ENCODE data around the gene EBLN1.

EBLN1 gene

DNA sequence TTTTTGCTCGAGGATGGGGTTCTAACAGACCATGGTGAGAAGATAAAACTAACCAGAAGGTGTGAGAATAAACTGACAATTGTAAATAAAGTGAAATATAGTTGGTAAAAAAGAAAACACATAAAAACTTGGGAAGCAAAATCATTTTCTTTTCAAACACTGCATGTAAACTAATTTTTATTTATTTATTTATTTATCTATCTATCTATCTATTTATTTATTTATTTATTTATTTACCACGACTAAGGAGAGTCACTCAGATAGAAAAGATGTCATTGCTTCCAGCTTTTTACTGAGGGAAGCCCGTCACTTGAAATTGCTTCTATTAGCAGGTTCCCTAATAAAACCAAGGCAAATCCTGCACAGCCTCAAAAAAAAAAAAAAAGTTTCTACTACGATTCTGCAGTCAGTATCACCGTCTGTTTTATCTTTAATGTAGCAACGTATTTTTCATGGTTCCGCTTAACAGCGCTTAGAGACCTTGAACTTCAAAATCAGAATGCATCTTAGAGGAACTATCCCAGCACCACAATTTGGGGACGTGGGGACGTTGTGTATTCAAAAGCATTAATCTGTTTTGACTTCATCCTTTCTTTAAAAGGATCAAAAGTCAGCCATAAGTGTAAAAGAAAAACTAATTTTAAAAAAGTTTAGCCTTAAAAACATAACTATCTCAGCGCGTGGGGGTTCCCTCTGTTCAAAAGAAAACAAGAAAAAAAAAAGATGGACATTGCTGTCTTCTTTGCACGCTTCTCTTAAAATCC, 33.3 kb upstream of the EBLN1 start:
- Histone ChIP-seq H3K9me3 (no peaks in the 10 kb centered on the region), H3K27ac (no peak overlapping the region), H3K4me2 (no peak overlapping the region), H3K36me3 (no peaks in the 10 kb centered on the region), H3K9ac (no peak overlapping the region), H3K4me1 (peaks cover 14% of the 10 kb centered on the region), H3K27me3 (peaks cover 90% of the 10 kb centered on the region), H4K20me1 (peaks cover 53% of the 10 kb centered on the region), H3K4me3 (no peak overlapping the region)
- TF ChIP-seq Cebpa-rat (IDR thresholded peaks at IDR 0.05), result no peak

DNA sequence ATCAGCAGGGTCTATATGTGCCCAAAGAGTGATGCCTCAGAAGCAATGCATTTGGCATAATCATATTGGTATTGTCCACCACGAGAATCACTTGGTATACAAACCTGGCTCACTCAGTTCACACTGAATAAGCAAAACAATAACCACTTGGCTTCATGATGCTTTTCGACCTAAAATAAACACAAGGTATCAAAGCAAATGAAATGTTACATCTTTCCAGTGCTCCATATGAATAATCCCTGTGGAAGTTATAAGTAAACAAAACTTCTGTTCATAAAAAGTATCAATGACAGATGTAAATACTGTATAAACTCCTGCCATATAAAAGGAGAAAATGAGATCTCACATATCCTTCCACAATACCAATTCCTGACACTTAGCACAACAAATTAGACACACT, 29.8 kb upstream of the EBLN1 start:
- Histone ChIP-seq H3K27me3 (peaks cover 56% of the 10 kb centered on the region), H3K4me1 (peaks cover 11% of the 10 kb centered on the region), H4K20me1 (peaks cover 26% of the 10 kb centered on the region), H3K4me2 (no peak overlapping the region), H3K27ac (no peak overlapping the region), H3K9ac (no peak overlapping the region), H3K4me3 (no peak overlapping the region), H3K36me3 (no peaks in the 10 kb centered on the region), H3K9me3 (no peaks in the 10 kb centered on the region)
- no peak for TF ChIP-seq Cebpa-rat (IDR thresholded peaks at IDR 0.05)

DNA sequence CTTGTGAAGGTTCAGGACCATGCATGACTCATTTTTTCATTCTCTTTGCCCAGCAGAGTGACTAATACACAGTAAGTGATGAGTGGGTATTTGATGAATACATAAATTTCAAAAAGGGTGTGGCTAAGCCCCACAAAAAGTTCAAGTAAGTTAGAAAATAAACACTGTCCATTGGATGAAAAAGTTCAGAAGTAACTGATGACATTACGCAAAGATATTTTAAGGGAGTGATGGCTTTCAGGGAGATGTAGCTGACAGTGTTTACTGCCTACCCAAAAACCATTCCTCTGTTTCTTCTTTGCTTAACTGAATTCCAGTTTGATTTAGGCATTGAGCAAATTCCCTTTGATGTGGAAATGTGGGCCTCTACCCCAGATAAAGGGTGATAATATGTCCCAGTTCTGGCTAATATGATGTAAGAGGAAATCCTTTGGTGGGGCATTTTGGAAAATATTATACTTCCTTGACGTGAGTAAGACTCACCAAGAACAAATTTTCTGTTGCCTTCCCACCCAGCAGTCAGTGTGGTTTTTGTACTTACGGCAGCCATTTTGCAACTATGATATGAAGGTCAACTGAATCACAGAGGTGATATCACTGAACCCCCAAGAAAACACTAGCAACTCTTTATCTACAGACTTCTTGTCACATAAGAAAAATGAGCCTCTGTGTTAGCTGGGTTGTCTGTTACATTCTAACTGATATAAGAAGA, 29.0 kb upstream of the EBLN1 start:
- Histone ChIP-seq H3K4me2 (no peak overlapping the region), H3K4me1 (peaks cover 3% of the 10 kb centered on the region; the same call in 1 of the 2 replicates), H3K36me3 (no peaks in the 10 kb centered on the region), H3K9ac (no peak overlapping the region), H3K27me3 (peaks cover 48% of the 10 kb centered on the region), H3K27ac (no peak overlapping the region), H3K4me3 (no peak overlapping the region), H3K9me3 (no peaks in the 10 kb centered on the region), H4K20me1 (peaks cover 18% of the 10 kb centered on the region)
- no peak for TF ChIP-seq Cebpa-rat (IDR thresholded peaks at IDR 0.05)

DNA sequence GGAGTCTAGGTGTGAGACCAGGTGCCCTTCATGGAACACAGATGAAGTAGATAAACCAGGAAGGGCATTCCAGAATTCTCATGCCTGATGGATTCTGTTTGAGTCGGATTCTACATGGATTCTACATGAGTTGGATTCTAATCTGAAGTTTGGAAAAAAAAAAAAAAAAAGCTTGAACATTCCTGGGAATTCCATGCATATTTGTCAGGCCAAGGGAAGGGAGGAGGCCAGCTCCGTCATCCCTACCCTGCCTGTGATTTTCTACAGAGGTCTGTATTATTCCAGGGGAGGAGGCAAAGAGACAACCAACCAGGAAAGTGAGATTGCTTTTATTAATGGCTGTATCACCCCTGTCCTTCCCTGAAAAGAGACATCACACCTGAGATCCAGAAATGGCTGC, 27.8 kb upstream of the EBLN1 start:
- TF ChIP-seq Cebpa-rat (IDR thresholded peaks at IDR 0.05), result no peak
- H3K27ac ChIP-seq, result no peak overlapping the region
- no peaks in the 10 kb centered on the region for H3K36me3 ChIP-seq
- no peak overlapping the region for H3K4me3 ChIP-seq
- H3K27me3 ChIP-seq, result peaks cover 35% of the 10 kb centered on the region
- H3K4me2 ChIP-seq, result no peak overlapping the region
- H3K9me3 ChIP-seq, result no peaks in the 10 kb centered on the region
- H4K20me1 ChIP-seq, result peaks cover 6% of the 10 kb centered on the region; the same call in 1 of the 2 replicates
- no peaks in the 10 kb centered on the region for H3K4me1 ChIP-seq
- H3K9ac ChIP-seq, result no peak overlapping the region

DNA sequence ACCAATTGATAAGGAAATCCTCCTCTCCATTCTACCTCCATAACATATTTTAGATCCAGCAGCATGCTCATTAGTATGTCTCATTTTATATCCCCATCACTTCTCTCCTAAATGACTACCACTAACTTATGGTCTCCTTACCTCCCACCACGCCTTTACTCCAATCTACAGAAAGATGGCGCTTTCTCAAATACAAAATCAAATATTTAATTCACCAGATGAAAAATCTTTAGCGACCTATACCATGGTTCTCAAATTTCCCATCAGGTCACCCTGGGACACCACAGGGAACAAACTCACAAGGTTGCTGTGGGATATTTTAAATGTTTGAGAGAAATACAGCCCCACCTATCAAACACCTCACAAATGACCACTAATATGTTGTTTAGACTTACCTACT, 27.0 kb upstream of the EBLN1 start:
- no peaks in the 10 kb centered on the region for H3K9me3 ChIP-seq
- no peaks in the 10 kb centered on the region; the same call in 1 of the 2 replicates for H4K20me1 ChIP-seq
- no peak overlapping the region for H3K9ac ChIP-seq
- no peak for TF ChIP-seq Cebpa-rat (IDR thresholded peaks at IDR 0.05)
- no peak overlapping the region for H3K27ac ChIP-seq
- no peaks in the 10 kb centered on the region for H3K4me1 ChIP-seq
- H3K4me2 ChIP-seq, result no peak overlapping the region
- H3K27me3 ChIP-seq, result peaks cover 28% of the 10 kb centered on the region
- no peak overlapping the region for H3K4me3 ChIP-seq
- no peaks in the 10 kb centered on the region for H3K36me3 ChIP-seq

DNA sequence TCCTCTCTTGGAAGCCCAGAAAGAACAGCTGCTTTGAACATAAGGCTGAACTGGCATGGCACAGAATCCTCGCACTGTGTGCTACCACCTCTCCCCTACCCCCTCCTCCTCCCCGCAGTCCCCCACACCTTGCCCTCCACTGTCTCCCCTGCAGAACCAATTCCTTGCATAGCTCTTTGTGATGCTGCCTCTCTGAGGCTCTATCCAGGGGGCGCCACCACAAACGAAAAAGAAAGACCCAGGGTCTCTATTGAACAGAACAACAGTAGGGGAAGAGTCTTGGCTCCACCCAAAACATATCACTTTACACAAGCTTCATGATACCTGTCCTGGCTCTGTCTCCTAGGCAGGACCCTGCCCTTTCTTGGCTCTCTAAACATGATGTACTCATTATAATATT, 26.2 kb upstream of the EBLN1 start:
- TF ChIP-seq Cebpa-rat (IDR thresholded peaks at IDR 0.05), result no peak
- no peak overlapping the region for H3K9ac ChIP-seq
- H3K36me3 ChIP-seq, result no peaks in the 10 kb centered on the region
- H3K27me3 ChIP-seq, result peaks cover 24% of the 10 kb centered on the region
- H3K4me1 ChIP-seq, result no peaks in the 10 kb centered on the region
- H3K4me2 ChIP-seq, result no peak overlapping the region
- no peak overlapping the region for H3K27ac ChIP-seq
- no peaks in the 10 kb centered on the region for H3K9me3 ChIP-seq
- H3K4me3 ChIP-seq, result no peak overlapping the region
- no peaks in the 10 kb centered on the region; the same call in 1 of the 2 replicates for H4K20me1 ChIP-seq

DNA sequence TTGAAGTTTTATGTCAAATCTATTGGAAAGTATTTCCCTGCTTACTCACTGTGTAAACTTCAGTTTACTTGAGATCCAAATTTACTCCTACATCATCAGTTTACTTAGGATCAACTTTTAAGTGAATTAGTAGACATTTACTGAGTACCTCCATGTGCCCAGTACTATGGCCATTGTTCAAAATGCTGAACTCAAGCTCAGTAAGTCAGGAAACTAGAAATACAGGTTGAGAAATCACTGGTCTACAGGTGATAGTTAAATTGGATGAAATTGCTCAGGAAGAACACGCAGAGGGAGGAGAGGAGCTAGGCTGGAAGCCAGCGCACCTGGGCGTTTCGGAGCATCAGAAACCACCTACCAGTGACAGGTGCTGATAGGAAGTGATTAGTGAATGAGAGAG, 25.5 kb upstream of the EBLN1 start:
- no peak overlapping the region for H3K9ac ChIP-seq
- H3K4me2 ChIP-seq, result no peak overlapping the region
- H3K36me3 ChIP-seq, result no peaks in the 10 kb centered on the region
- H3K27ac ChIP-seq, result no peak overlapping the region
- no peak overlapping the region for H3K4me3 ChIP-seq
- H3K27me3 ChIP-seq, result peaks cover 22% of the 10 kb centered on the region
- H3K4me1 ChIP-seq, result no peaks in the 10 kb centered on the region
- H3K9me3 ChIP-seq, result no peaks in the 10 kb centered on the region
- no peak for TF ChIP-seq Cebpa-rat (IDR thresholded peaks at IDR 0.05)
- no peaks in the 10 kb centered on the region; the same call in 1 of the 2 replicates for H4K20me1 ChIP-seq

DNA sequence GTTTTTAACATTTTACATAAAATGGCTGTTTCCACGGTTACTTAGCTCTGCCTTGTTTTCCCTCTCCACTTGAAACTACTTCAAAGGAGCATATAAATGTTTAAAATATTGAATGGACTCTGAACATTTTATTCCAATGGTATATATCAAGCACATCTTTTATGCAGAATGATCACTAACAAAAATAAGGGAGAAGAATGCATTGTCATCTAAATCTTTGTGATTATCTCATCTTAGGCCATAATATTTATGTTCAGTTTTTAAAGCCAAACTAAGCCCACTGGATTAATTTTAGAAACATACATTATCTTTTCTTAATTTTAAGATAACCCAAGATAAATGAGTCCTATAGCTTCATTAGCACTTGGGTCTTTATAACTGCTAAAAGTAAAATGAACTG, 13.4 kb upstream of the EBLN1 start:
- Histone ChIP-seq H3K9me3 (no peaks in the 10 kb centered on the region), H3K4me2 (no peak overlapping the region), H3K9ac (no peak overlapping the region), H3K36me3 (no peaks in the 10 kb centered on the region), H3K27ac (no peak overlapping the region), H3K27me3 (peaks cover 85% of the 10 kb centered on the region), H4K20me1 (peaks cover 31% of the 10 kb centered on the region), H3K4me1 (peaks cover 5% of the 10 kb centered on the region; the same call in 1 of the 2 replicates), H3K4me3 (no peak overlapping the region)
- TF ChIP-seq Cebpa-rat (IDR thresholded peaks at IDR 0.05), result no peak

DNA sequence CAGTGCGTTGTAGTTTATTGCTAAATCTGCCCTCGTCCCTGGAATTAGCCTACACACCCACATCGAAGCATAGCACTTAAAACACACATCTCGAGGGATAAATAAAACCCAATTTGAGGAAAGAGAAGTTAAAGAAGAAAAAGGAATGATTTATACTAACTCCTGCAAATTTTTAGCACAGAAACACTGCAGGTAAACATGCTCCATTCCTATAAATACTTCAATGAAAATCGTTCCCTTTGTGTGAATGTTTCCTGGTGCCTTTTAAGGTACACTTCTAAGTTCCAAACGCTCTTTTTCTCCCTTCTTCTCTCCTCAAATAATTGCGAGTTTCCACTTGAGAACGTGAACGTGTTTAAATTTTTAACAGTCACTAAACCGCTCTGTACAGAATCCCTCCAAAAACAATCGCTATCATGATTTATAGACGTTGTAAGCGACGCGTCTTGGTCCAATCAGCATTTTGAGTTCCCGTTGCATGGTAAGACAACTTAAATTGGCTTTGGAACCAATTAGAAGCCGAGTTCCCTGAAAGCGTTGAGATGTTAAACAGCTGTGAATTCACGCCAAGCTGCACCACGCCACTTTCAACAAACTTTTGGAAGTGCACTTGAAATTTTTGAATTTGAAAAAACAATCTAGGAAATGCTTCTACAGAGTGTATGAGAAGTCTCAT, 12.5 kb upstream of the EBLN1 start:
- no peaks in the 10 kb centered on the region for H3K9me3 ChIP-seq
- no peak overlapping the region for H3K27ac ChIP-seq
- no peaks in the 10 kb centered on the region for H3K36me3 ChIP-seq
- H3K4me2 ChIP-seq, result peak overlapping the region; percentile 71
- H3K9ac ChIP-seq, result no peak overlapping the region
- peaks cover 5% of the 10 kb centered on the region; the same call in 1 of the 2 replicates for H3K4me1 ChIP-seq
- peaks cover 31% of the 10 kb centered on the region for H4K20me1 ChIP-seq
- peaks cover 89% of the 10 kb centered on the region for H3K27me3 ChIP-seq
- peak overlapping the region; percentile 68 for H3K4me3 ChIP-seq
- no peak for TF ChIP-seq Cebpa-rat (IDR thresholded peaks at IDR 0.05)

DNA sequence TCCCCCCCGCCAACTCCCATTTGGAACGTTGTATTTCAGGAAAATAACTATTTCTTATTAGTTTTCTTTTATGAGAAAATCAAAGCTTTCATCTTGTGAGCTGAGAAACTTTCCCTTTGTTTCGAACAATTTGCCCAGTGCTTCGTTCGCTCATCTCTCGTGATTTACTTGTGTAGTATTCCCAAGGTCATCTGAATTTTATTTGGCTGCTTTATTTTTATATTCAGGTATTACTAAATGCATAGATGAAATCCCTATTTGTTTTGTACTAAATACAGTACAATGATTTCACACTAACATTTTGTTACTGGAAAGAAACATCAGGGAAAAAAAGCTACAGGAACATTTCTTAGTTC, 12.0 kb upstream of the EBLN1 start:
- Histone ChIP-seq H3K27me3 (peaks cover 89% of the 10 kb centered on the region), H3K9ac (no peak overlapping the region), H3K4me1 (peaks cover 5% of the 10 kb centered on the region; the same call in 1 of the 2 replicates), H3K4me2 (peak overlapping the region; percentile 71), H3K27ac (no peak overlapping the region), H3K4me3 (peak overlapping the region; percentile 68), H3K9me3 (no peaks in the 10 kb centered on the region), H3K36me3 (no peaks in the 10 kb centered on the region), H4K20me1 (peaks cover 31% of the 10 kb centered on the region)
- no peak for TF ChIP-seq Cebpa-rat (IDR thresholded peaks at IDR 0.05)

Measured in BLaER1 (cell line).